HCT116 (cell line): ENCODE data around the gene RPTOR. TPM values are rescaled to one million over a fixed set of nuclear protein-coding genes. Genes with fewer than 3 reads are reported as not detected.

Source experiments
- ATAC-seq: fragments of 200-7000 bp; cut with Tn5 transposase; 2 replicates; pipeline ENCODE4 v1.9.1; 2020; ENCODE audit warnings: mild to moderate bottlenecking, moderate library complexity
- BruUV-seq: library from RNA; stranded (reverse); fragments of 400-500 nt; replicated peaks from 2 replicates; lab custom pipeline; 2021; lab: Mats Ljungman, UMichigan
- CTCF ChIA-PET: fragments of 300-600 bp; sonication (Branson Sonifier 250); formaldehyde crosslinking; loops from one replicate; lab custom pipeline; 2021; ENCODE audit warnings: antibody characterized with exemption; lab: Charles Lee
- POLR2A ChIA-PET: fragments of 300-600, 350-600 bp; sonication (Branson Sonifier 250); formaldehyde crosslinking; loops from one replicate; lab custom pipeline; 2021; ENCODE audit warnings: antibody characterized with exemption; lab: Charles Lee
- RAD21 ChIA-PET, 2 experiments: fragments of 300-600 bp; sonication (Branson Sonifier 250); formaldehyde crosslinking; loops; one replicate each; lab custom pipeline; 2023; ENCODE audit warnings: low total read pairs in 2 of 2; ENCODE audit not compliant: uncharacterized antibody in 2 of 2, unreplicated experiment in 2 of 2, low non-redundant PET in 1 of 2; lab: Charles Lee
- DNase-seq: peaks from one replicate; pipeline ENCODE4 v3.0.0-alpha.2; 2010; ENCODE audit warnings: low read depth, low spot score
- H2AFZ ChIP-seq: fragments of 200-600 bp; shearing (Covaris generic), sonication (generic); 2 replicates; pipeline ENCODE4 v1.6.1; 2017; ENCODE audit warnings: low read depth, mixed run types, mixed read lengths, antibody characterized with exemption, low read length; ENCODE audit not compliant: poor library complexity, severe bottlenecking
- H3K27ac ChIP-seq: 2 replicates; pipeline ENCODE4 v1.5.1; 2012; ENCODE audit warnings: low read depth, low read length
- H3K27me3 ChIP-seq: fragments of 200-600 bp; sonication (generic); 2 replicates; pipeline ENCODE4 v1.6.1; 2016; ENCODE audit warnings: mixed run types, low read length, mixed read lengths; ENCODE audit not compliant: insufficient read depth
- H3K36me3 ChIP-seq, 2 experiments: fragments of 200-500 bp in 1 of 2; fragments of 200-600 bp in 1 of 2; sonication (Bioruptor generic) in 1 of 2; sonication (generic) in 1 of 2; 2 replicates each; pipeline versions ENCODE4 v1.5.1 to v1.6.1; 2014 to 2016; ENCODE audit warnings: low read length in 2 of 2, inconsistent platforms in 1 of 2, mixed read lengths in 1 of 2, mixed run types in 1 of 2; ENCODE audit not compliant: insufficient read depth in 2 of 2, control insufficient read depth in 1 of 2
- H3K4me1 ChIP-seq, 2 experiments: fragments of 200-600 bp in 1 of 2; sonication (generic) in 1 of 2; 2 replicates each; pipeline versions ENCODE4 v1.5.1 to v1.6.1; 2012 to 2017; ENCODE audit warnings: low read length in 2 of 2, inconsistent platforms in 1 of 2, mild to moderate bottlenecking in 1 of 2, mixed read lengths in 1 of 2, mixed run types in 1 of 2, moderate library complexity in 1 of 2; ENCODE audit not compliant: insufficient read depth in 2 of 2, control insufficient read depth in 1 of 2
- H3K4me2 ChIP-seq: fragments of 200-600 bp; sonication (generic); 2 replicates; pipeline ENCODE4 v1.6.1; 2017; ENCODE audit warnings: mixed run types, low read length, mixed read lengths
- H3K4me3 ChIP-seq, 2 experiments: fragments of 200-600 bp in 1 of 2; sonication (generic) in 1 of 2; replicated peaks in 1 of 2; 2 replicates each; pipeline ENCODE4 v1.5.1; 2011 to 2016; ENCODE audit warnings: low read length in 2 of 2, control low read depth in 1 of 2, low read depth in 1 of 2, mild to moderate bottlenecking in 1 of 2, mixed read lengths in 1 of 2, mixed run types in 1 of 2
- H3K79me2 ChIP-seq: fragments of 200-600 bp; sonication (generic); 2 replicates; pipeline ENCODE4 v1.6.1; 2017; ENCODE audit warnings: mild to moderate bottlenecking, mixed run types, low read length, moderate library complexity, mixed read lengths; ENCODE audit not compliant: insufficient read depth
- H3K9ac ChIP-seq: fragments of 200-600 bp; sonication (generic); 2 replicates; pipeline ENCODE4 v1.6.1; 2016; ENCODE audit warnings: low read length, mixed read lengths
- H3K9me2 ChIP-seq: fragments of 200-600 bp; sonication (generic), shearing (Covaris generic); 2 replicates; pipeline ENCODE4 v1.6.1; 2017; ENCODE audit warnings: mixed run types, mild to moderate bottlenecking, moderate library complexity; ENCODE audit not compliant: insufficient read depth
- H3K9me3 ChIP-seq, 2 experiments: fragments of 200-500 bp in 1 of 2; fragments of 200-600 bp in 1 of 2; sonication (Bioruptor generic) in 1 of 2; sonication (generic) in 1 of 2; 2 replicates each; pipeline ENCODE4 v1.6.1; 2014 to 2017; ENCODE audit warnings: low read length in 2 of 2, mixed read lengths in 2 of 2, inconsistent platforms in 1 of 2, low read depth in 1 of 2, mild to moderate bottlenecking in 1 of 2, mixed run types in 1 of 2, moderate library complexity in 1 of 2; ENCODE audit not compliant: control insufficient read depth in 1 of 2, insufficient read depth in 1 of 2
- H4K20me1 ChIP-seq: fragments of 200-600 bp; sonication (generic), shearing (Covaris generic); 2 replicates; pipeline ENCODE4 v1.6.1; 2017; ENCODE audit warnings: mixed run types, mild to moderate bottlenecking, moderate library complexity; ENCODE audit not compliant: insufficient read depth
- CBX3 ChIP-seq: IDR thresholded peaks from 2 replicates; pipeline ENCODE4 v1.6.1; 2012; ENCODE audit warnings: low read depth
- CTCF ChIP-seq, 3 experiments: fragments of 200-600 bp in 1 of 3; sonication (generic) in 1 of 3; IDR thresholded peaks in 2 of 3; conservative IDR thresholded peaks in 1 of 3; 2 replicates each; pipeline ENCODE4 v1.5.1; 2012 to 2017; ENCODE audit warnings: low read depth in 2 of 3, low read length in 2 of 3, antibody characterized with exemption in 1 of 3, borderline replicate concordance in 1 of 3, control low read depth in 1 of 3, mild to moderate bottlenecking in 1 of 3, mixed read lengths in 1 of 3, mixed run types in 1 of 3, moderate library complexity in 1 of 3; ENCODE audit not compliant: insufficient read depth in 1 of 3
- ELF1 ChIP-seq: IDR thresholded peaks from 2 replicates; pipeline ENCODE4 v1.6.1; 2012; ENCODE audit warnings: low read depth, borderline replicate concordance
- EZH2 ChIP-seq: fragments of 200-600 bp; sonication (generic); IDR thresholded peaks from 2 replicates; pipeline ENCODE4 v1.6.1; 2017; ENCODE audit warnings: antibody characterized with exemption, mixed run types
- EZH2phosphoT487 ChIP-seq: fragments of 200-600 bp; IDR thresholded peaks from 2 replicates; pipeline ENCODE4 v1.6.1; 2018; ENCODE audit warnings: antibody characterized with exemption, borderline replicate concordance
- FOSL1 ChIP-seq: IDR thresholded peaks from 2 replicates; pipeline ENCODE4 v1.6.1; 2012; ENCODE audit warnings: low read depth
- JUND ChIP-seq: IDR thresholded peaks from 2 replicates; pipeline ENCODE4 v1.6.1; 2012
- RAD21 ChIP-seq: IDR thresholded peaks from 2 replicates; pipeline ENCODE4 v1.6.1; 2012; ENCODE audit warnings: low read depth, mild to moderate bottlenecking
- SIN3A ChIP-seq: IDR thresholded peaks from 2 replicates; pipeline ENCODE4 v1.6.1; 2012; ENCODE audit warnings: low read depth
- SRF ChIP-seq: IDR thresholded peaks from 2 replicates; pipeline ENCODE4 v1.6.1; 2012; ENCODE audit warnings: low read depth
- TCF7L2 ChIP-seq: IDR thresholded peaks from 2 replicates; pipeline ENCODE4 v1.7.0; 2011; ENCODE audit warnings: borderline replicate concordance, inconsistent platforms; ENCODE audit not compliant: insufficient read depth, insufficient read length; ENCODE audit errors: extremely low read depth
- YY1 ChIP-seq: IDR thresholded peaks from 2 replicates; pipeline ENCODE4 v1.6.1; 2011; ENCODE audit warnings: low read length, low read depth, moderate library complexity, mild to moderate bottlenecking; ENCODE audit not compliant: insufficient replicate concordance; ENCODE audit errors: extremely low read depth
- ZBTB33 ChIP-seq: IDR thresholded peaks from 2 replicates; pipeline ENCODE4 v1.6.1; 2011; ENCODE audit warnings: mild to moderate bottlenecking, low read length, moderate library complexity; ENCODE audit not compliant: insufficient replicate concordance; ENCODE audit errors: extremely low read depth
- ZNF274 ChIP-seq: fragments of 200-500 bp; sonication (Bioruptor generic); IDR thresholded peaks from 2 replicates; pipeline ENCODE4 v1.6.1; 2014; ENCODE audit warnings: mild to moderate bottlenecking, low read depth, low read length, inconsistent platforms
- intact Hi-C: fragments of 100-400 bp; cut with micrococcal nuclease; formaldehyde crosslinking; loops from 2 replicates; pipeline ENCODE4 v1.10.0; 2022
- total RNA-seq: library from RNA; stranded (reverse); gene quantifications from one replicate; pipeline ENCODE4 v1.2.1, GENCODE V29; 2021; ENCODE audit not compliant: unreplicated experiment
- TF ChIP-seq, protein P1 (sequence below): IDR thresholded peaks from 2 replicates; pipeline ENCODE4 v1.6.1; 2012
- TF ChIP-seq, protein P2 (sequence below): IDR thresholded peaks from 2 replicates; pipeline ENCODE4 v1.6.1; 2012; ENCODE audit warnings: low read depth

The RPTOR gene
- total RNA-seq, 1 experiment from 2014 or later, result 69.5 TPM

GRCh38 chr17:80864751-80865150, 320.1 kb downstream of the RPTOR start:
- 0 out of 4 replicates have a peak, but pooled peaks cover 0 to 4% of the 10 kb centered on the region in 2 experiments for H3K36me3 ChIP-seq
- no peak overlapping the region for H3K4me3 ChIP-seq
- H4K20me1 ChIP-seq, result no peaks in the 10 kb centered on the region
- H3K27ac ChIP-seq, result no peak overlapping the region
- H3K9ac ChIP-seq, result no peak overlapping the region
- TF ChIP-seq RAD21 (no peak), TCF7L2 (no peak), SRF (no peak), YY1 (no peak), EZH2 (no peak), ELF1 (no peak), CTCF (IDR thresholded peaks at IDR 0.05 in 2 of 3, conservative IDR thresholded peaks at IDR 0.05 in 1 of 3; ENCODE audit: borderline replicate concordance in 1 of 3, insufficient read depth in 1 of 3, low read depth in 2 of 3, low read length in 2 of 3) (no peak), ZNF274 (no peak), EZH2phosphoT487 (no peak), JUND (no peak), CBX3 (no peak), SIN3A (no peak), FOSL1 (no peak), ZBTB33 (no peak)
- TF ChIP-seq, protein P1, sequence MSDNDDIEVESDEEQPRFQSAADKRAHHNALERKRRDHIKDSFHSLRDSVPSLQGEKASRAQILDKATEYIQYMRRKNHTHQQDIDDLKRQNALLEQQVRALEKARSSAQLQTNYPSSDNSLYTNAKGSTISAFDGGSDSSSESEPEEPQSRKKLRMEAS, result no peak
- TF ChIP-seq, protein P2, sequence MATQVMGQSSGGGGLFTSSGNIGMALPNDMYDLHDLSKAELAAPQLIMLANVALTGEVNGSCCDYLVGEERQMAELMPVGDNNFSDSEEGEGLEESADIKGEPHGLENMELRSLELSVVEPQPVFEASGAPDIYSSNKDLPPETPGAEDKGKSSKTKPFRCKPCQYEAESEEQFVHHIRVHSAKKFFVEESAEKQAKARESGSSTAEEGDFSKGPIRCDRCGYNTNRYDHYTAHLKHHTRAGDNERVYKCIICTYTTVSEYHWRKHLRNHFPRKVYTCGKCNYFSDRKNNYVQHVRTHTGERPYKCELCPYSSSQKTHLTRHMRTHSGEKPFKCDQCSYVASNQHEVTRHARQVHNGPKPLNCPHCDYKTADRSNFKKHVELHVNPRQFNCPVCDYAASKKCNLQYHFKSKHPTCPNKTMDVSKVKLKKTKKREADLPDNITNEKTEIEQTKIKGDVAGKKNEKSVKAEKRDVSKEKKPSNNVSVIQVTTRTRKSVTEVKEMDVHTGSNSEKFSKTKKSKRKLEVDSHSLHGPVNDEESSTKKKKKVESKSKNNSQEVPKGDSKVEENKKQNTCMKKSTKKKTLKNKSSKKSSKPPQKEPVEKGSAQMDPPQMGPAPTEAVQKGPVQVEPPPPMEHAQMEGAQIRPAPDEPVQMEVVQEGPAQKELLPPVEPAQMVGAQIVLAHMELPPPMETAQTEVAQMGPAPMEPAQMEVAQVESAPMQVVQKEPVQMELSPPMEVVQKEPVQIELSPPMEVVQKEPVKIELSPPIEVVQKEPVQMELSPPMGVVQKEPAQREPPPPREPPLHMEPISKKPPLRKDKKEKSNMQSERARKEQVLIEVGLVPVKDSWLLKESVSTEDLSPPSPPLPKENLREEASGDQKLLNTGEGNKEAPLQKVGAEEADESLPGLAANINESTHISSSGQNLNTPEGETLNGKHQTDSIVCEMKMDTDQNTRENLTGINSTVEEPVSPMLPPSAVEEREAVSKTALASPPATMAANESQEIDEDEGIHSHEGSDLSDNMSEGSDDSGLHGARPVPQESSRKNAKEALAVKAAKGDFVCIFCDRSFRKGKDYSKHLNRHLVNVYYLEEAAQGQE, result no peak
- H3K27me3 ChIP-seq, result no peaks in the 10 kb centered on the region
- ATAC-seq (no peak), DNase-seq (no peak)
- no TSS peak for BruUV-seq
- H2AFZ ChIP-seq, result no peak overlapping the region
- no peaks in the 10 kb centered on the region for H3K9me2 ChIP-seq
- H3K4me1 ChIP-seq, result no peaks in the 10 kb centered on the region
- POLR2A ChIA-PET, result no interaction called here
- RAD21 ChIA-PET, result no interaction called here
- intact Hi-C loops, result loop anchor here (5.0 kb wide), 1 partner anchor 113 kb away; no protein-coding TSS in a partner anchor
- H3K79me2 ChIP-seq, result no peaks in the 10 kb centered on the region
- H3K4me2 ChIP-seq, result no peak overlapping the region
- CTCF ChIA-PET, result interaction anchor here (0.7 to 2.8 kb wide), 2 partner anchors 31 to 35 kb away, joined by 3 to 32 read pairs; no protein-coding TSS in a partner anchor
- no peaks in the 10 kb centered on the region for H3K9me3 ChIP-seq
